ENCODE data around the gene SAG.

The SAG gene

DNA sequence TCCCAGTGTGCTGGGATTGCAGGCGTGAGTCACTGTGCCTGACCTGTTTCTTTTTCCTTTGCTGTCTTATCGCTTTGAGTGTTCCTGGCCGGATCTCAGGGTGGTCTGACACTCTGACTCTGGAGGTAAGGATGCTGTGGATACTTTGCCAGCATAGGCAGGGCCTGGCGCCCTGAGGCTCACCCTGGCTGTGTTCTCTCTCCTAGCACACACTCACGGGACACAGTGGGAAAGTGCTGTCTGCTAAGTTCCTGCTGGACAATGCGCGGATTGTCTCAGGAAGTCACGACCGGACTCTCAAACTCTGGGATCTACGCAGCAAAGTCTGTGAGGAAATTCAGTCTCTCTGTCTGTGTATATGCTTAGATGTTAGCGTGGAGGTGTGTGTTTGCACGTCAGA, 18.0 kb upstream of the SAG start:
- no peaks in the 10 kb centered on the region for H3K79me2 ChIP-seq (ENCODE audit: control insufficient read depth, insufficient read depth, low read length)

DNA sequence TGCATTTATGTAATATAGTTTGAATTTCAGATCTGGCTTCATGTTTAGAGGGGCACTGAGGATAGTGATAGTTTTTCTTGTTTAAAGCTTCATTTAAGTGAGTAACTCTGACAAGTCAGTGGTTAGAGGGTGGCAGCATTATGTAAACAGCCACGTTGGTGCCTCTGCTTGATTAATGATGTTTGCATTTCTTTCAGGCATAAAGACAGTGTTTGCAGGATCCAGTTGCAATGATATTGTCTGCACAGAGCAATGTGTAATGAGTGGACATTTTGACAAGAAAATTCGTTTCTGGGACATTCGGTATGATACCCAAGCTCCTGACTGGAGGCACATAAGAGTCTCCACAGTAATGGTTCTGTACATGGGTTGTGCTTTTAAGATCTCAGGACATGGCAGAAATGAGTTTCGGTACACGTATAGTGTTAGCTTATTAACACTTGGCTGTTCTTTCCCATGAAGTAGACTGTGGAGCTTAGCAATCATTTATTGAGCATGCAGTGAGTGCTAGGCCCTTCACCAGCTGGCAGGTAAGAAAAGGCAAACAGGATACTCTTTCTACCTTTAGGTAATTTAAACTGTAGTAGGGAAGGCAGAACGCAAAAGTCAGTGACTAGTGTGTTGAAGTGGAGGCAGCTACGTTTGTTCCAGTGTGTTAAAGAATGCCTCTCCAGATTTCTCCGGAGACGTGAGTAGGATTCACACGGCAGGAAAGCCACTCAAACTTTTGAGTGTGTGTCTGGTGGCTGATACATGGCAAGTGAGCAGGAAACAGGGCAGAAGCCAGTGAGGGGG, 17.4 kb upstream of the SAG start:
- Histone ChIP-seq H3K27ac (ENCODE audit: low read depth, low read length) (no peak overlapping the region), H3K79me2 (ENCODE audit: control insufficient read depth, insufficient read depth, low read length) (no peaks in the 10 kb centered on the region), H3K4ac (ENCODE audit: low read depth, low read length) (no peak overlapping the region), H2BK120ac (ENCODE audit: low read depth, low read length) (no peak overlapping the region), H3K18ac (ENCODE audit: low read length) (no peak overlapping the region), H3K9ac (ENCODE audit: low read length) (no peak overlapping the region), H3K4me2 (ENCODE audit: low read length) (no peak overlapping the region), H4K5ac (ENCODE audit: low read length) (no peak overlapping the region), H3K27me3 (ENCODE audit: insufficient read depth, low read length, poor library complexity) (no peaks in the 10 kb centered on the region), H4K8ac (ENCODE audit: low read depth, low read length) (no peak overlapping the region), H2BK15ac (replicated peaks; ENCODE audit: low read depth) (no peak overlapping the region), H3K4me1 (ENCODE audit: control insufficient read depth, low read depth, low read length) (no peaks in the 10 kb centered on the region), H2AK5ac (ENCODE audit: low read length) (no peak overlapping the region), H3K56ac (ENCODE audit: low read length) (no peak overlapping the region), H3K4me3 (ENCODE audit: low read length) (no peak overlapping the region), H3K36me3 (ENCODE audit: control insufficient read depth, insufficient read depth, low read length) (peaks cover 32% of the 10 kb centered on the region), H3K79me1 (ENCODE audit: low read length) (peaks cover 4% of the 10 kb centered on the region), H3K23ac (ENCODE audit: low read length) (no peak overlapping the region), H2BK5ac (ENCODE audit: low read length) (no peak overlapping the region)
- no peak for DNase-seq
- WGBS (ENCODE audit: extremely low coverage, insufficient coverage, low lambda C conversion rate) = no CpG with 5 or more reads among the region's 10 CpGs

More for the DNA sequence above, 18.0 kb upstream of the SAG start:
- Histone ChIP-seq H3K56ac (ENCODE audit: low read length) (no peak overlapping the region), H3K27me3 (ENCODE audit: insufficient read depth, low read length, poor library complexity) (no peaks in the 10 kb centered on the region), H2AK5ac (ENCODE audit: low read length) (no peak overlapping the region), H3K36me3 (ENCODE audit: control insufficient read depth, insufficient read depth, low read length) (peaks cover 34% of the 10 kb centered on the region), H2BK15ac (replicated peaks; ENCODE audit: low read depth) (no peak overlapping the region), H2BK5ac (ENCODE audit: low read length) (no peak overlapping the region), H3K4ac (ENCODE audit: low read depth, low read length) (no peak overlapping the region), H3K4me1 (ENCODE audit: control insufficient read depth, low read depth, low read length) (no peaks in the 10 kb centered on the region), H4K5ac (ENCODE audit: low read length) (no peak overlapping the region), H3K79me1 (ENCODE audit: low read length) (peaks cover 4% of the 10 kb centered on the region), H3K27ac (ENCODE audit: low read depth, low read length) (no peak overlapping the region), H3K23ac (ENCODE audit: low read length) (no peak overlapping the region), H2BK120ac (ENCODE audit: low read depth, low read length) (no peak overlapping the region), H4K8ac (ENCODE audit: low read depth, low read length) (no peak overlapping the region), H3K4me3 (ENCODE audit: low read length) (no peak overlapping the region), H3K9ac (ENCODE audit: low read length) (no peak overlapping the region), H3K4me2 (ENCODE audit: low read length) (no peak overlapping the region), H3K18ac (ENCODE audit: low read length) (no peak overlapping the region)
- no CpG with 5 or more reads among the region's 12 CpGs for WGBS (ENCODE audit: extremely low coverage, insufficient coverage, low lambda C conversion rate)
- peak; percentile 45 for DNase-seq

DNA sequence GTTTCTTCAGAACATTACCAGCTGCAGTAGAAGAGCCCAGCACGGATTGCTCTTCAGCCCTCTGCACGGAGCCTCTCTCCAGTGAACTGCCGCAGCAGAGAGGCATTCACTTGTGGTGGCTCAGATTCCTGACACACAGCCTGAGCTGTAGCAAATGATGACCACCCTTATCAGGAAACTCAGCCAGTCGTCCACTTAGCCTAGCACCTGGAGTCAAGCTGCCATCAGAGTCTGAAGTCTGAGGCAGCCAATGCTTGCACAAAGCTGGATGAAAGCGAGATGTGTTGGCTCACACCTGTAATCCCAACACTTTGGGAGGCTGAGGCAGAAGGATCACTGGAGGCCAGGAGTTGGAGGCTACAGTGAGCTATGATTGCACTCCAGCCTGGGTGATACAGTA, 11.7 kb upstream of the SAG start:
- Histone ChIP-seq H3K4me2 (ENCODE audit: low read length) (no peak overlapping the region), H4K8ac (ENCODE audit: low read depth, low read length) (no peak overlapping the region), H3K4ac (ENCODE audit: low read depth, low read length) (no peak overlapping the region), H2BK120ac (ENCODE audit: low read depth, low read length) (no peak overlapping the region), H3K79me1 (ENCODE audit: low read length) (no peaks in the 10 kb centered on the region), H3K56ac (ENCODE audit: low read length) (no peak overlapping the region), H2BK15ac (replicated peaks; ENCODE audit: low read depth) (no peak overlapping the region), H3K79me2 (ENCODE audit: control insufficient read depth, insufficient read depth, low read length) (no peaks in the 10 kb centered on the region), H3K27me3 (ENCODE audit: insufficient read depth, low read length, poor library complexity) (no peaks in the 10 kb centered on the region), H2BK5ac (ENCODE audit: low read length) (no peak overlapping the region), H3K9ac (ENCODE audit: low read length) (no peak overlapping the region), H3K23ac (ENCODE audit: low read length) (no peak overlapping the region), H3K4me1 (ENCODE audit: control insufficient read depth, low read depth, low read length) (no peaks in the 10 kb centered on the region), H3K36me3 (ENCODE audit: control insufficient read depth, insufficient read depth, low read length) (peaks cover 32% of the 10 kb centered on the region), H3K18ac (ENCODE audit: low read length) (no peak overlapping the region), H4K5ac (ENCODE audit: low read length) (no peak overlapping the region), H3K4me3 (ENCODE audit: low read length) (no peak overlapping the region), H2AK5ac (ENCODE audit: low read length) (no peak overlapping the region), H3K27ac (ENCODE audit: low read depth, low read length) (no peak overlapping the region)
- no CpG with 5 or more reads among the region's 5 CpGs for WGBS (ENCODE audit: extremely low coverage, insufficient coverage, low lambda C conversion rate)
- DNase-seq = no peak

DNA sequence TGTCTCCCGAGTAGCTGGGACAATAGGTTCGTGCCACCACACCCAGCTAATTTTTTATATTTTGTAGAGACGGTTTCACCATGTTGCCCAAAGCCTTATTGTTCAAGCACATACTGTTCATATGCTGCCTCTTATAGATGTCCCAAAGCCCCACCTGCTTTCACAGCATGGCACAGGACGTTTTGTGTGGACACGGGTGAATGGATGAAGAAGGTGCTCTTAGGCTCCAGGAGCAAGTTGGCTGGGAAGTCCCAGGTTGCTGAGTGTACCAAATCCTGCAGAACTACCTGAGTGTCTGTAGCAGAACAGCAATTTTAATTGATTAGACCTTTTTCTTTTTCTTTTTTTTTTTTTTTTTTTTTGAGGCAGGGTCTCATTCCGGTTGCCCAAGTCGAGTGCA, 10.5 kb upstream of the SAG start:
- H3K4me1 ChIP-seq (ENCODE audit: control insufficient read depth, low read depth, low read length) = no peaks in the 10 kb centered on the region
- no peak overlapping the region for H2BK15ac ChIP-seq (replicated peaks; ENCODE audit: low read depth)
- WGBS (ENCODE audit: extremely low coverage, insufficient coverage, low lambda C conversion rate) = no CpG with 5 or more reads among the region's 7 CpGs
- H3K27ac ChIP-seq (ENCODE audit: low read depth, low read length) = no peak overlapping the region
- H3K9ac ChIP-seq (ENCODE audit: low read length) = no peak overlapping the region
- H3K79me1 ChIP-seq (ENCODE audit: low read length) = no peaks in the 10 kb centered on the region
- H3K4ac ChIP-seq (ENCODE audit: low read depth, low read length) = no peak overlapping the region
- H3K4me2 ChIP-seq (ENCODE audit: low read length) = no peak overlapping the region
- no peak overlapping the region for H4K8ac ChIP-seq (ENCODE audit: low read depth, low read length)
- H2AK5ac ChIP-seq (ENCODE audit: low read length) = no peak overlapping the region
- DNase-seq = no peak
- no peak overlapping the region for H3K56ac ChIP-seq (ENCODE audit: low read length)
- no peak overlapping the region for H4K5ac ChIP-seq (ENCODE audit: low read length)
- no peak overlapping the region for H3K4me3 ChIP-seq (ENCODE audit: low read length)
- no peak overlapping the region for H3K18ac ChIP-seq (ENCODE audit: low read length)
- H3K36me3 ChIP-seq (ENCODE audit: control insufficient read depth, insufficient read depth, low read length) = peaks cover 28% of the 10 kb centered on the region
- H3K79me2 ChIP-seq (ENCODE audit: control insufficient read depth, insufficient read depth, low read length) = no peaks in the 10 kb centered on the region
- H2BK120ac ChIP-seq (ENCODE audit: low read depth, low read length) = no peak overlapping the region
- no peaks in the 10 kb centered on the region for H3K27me3 ChIP-seq (ENCODE audit: insufficient read depth, low read length, poor library complexity)
- no peak overlapping the region for H2BK5ac ChIP-seq (ENCODE audit: low read length)
- H3K23ac ChIP-seq (ENCODE audit: low read length) = no peak overlapping the region

DNA sequence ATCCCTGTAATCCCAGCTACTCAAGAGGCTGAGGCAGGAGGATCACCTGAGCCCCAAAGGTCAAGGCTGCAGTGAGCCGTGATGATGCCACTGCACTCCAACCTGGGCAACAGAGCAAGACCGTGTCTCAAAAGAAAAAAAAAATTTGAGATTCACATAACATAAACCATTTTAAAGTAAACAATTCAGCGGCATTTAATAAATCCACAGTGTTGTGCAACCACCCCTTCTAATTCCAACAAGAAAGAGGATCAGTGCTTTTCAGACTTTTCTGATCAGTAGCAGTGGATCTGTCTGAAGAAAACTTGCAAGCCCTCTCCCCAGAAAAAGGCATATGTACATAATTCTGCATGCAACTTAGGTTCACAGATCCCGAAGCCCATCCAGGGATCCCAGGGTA, 7.2 kb upstream of the SAG start:
- Histone ChIP-seq H3K36me3 (ENCODE audit: control insufficient read depth, insufficient read depth, low read length) (peaks cover 8% of the 10 kb centered on the region), H3K4me3 (ENCODE audit: low read length) (no peak overlapping the region), H3K27ac (ENCODE audit: low read depth, low read length) (no peak overlapping the region), H2BK120ac (ENCODE audit: low read depth, low read length) (no peak overlapping the region), H3K9ac (ENCODE audit: low read length) (no peak overlapping the region), H2BK5ac (ENCODE audit: low read length) (no peak overlapping the region), H3K23ac (ENCODE audit: low read length) (no peak overlapping the region), H3K4me1 (ENCODE audit: control insufficient read depth, low read depth, low read length) (no peaks in the 10 kb centered on the region), H3K56ac (ENCODE audit: low read length) (no peak overlapping the region), H3K18ac (ENCODE audit: low read length) (no peak overlapping the region), H3K79me1 (ENCODE audit: low read length) (no peaks in the 10 kb centered on the region), H2BK15ac (replicated peaks; ENCODE audit: low read depth) (no peak overlapping the region), H4K5ac (ENCODE audit: low read length) (no peak overlapping the region), H3K79me2 (ENCODE audit: control insufficient read depth, insufficient read depth, low read length) (no peaks in the 10 kb centered on the region), H2AK5ac (ENCODE audit: low read length) (no peak overlapping the region), H3K27me3 (ENCODE audit: insufficient read depth, low read length, poor library complexity) (no peaks in the 10 kb centered on the region), H3K4me2 (ENCODE audit: low read length) (no peak overlapping the region), H4K8ac (ENCODE audit: low read depth, low read length) (no peak overlapping the region), H3K4ac (ENCODE audit: low read depth, low read length) (no peak overlapping the region)
- WGBS (ENCODE audit: extremely low coverage, insufficient coverage, low lambda C conversion rate) = no CpG with 5 or more reads among the region's 4 CpGs
- no peak for DNase-seq

DNA sequence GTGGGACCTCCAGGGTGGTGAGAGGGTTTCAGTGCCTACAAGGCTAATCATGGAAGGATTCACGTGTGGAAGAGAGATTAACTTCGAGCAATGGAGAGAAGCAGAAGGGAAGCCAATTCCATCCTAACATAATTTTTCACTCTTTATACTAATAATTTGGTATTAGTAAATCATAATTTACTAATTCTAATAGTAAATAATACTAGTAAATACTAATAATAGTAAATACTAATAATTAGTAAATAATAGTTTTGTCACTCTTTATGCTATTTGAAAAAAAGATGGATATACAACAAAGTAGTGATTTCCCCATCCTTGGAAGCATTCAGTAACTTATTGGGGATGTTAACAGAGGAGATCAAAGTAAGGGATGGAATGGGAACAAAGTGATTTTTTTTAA, 6.4 kb upstream of the SAG start:
- Histone ChIP-seq H3K27ac (ENCODE audit: low read depth, low read length) (no peak overlapping the region), H2BK5ac (ENCODE audit: low read length) (no peak overlapping the region), H4K8ac (ENCODE audit: low read depth, low read length) (no peak overlapping the region), H3K4me3 (ENCODE audit: low read length) (no peak overlapping the region), H3K56ac (ENCODE audit: low read length) (no peak overlapping the region), H3K79me1 (ENCODE audit: low read length) (no peaks in the 10 kb centered on the region), H4K5ac (ENCODE audit: low read length) (no peak overlapping the region), H2BK120ac (ENCODE audit: low read depth, low read length) (no peak overlapping the region), H3K18ac (ENCODE audit: low read length) (no peak overlapping the region), H3K9ac (ENCODE audit: low read length) (no peak overlapping the region), H2AK5ac (ENCODE audit: low read length) (no peak overlapping the region), H3K4me2 (ENCODE audit: low read length) (no peak overlapping the region), H3K36me3 (ENCODE audit: control insufficient read depth, insufficient read depth, low read length) (peaks cover 3% of the 10 kb centered on the region), H2BK15ac (replicated peaks; ENCODE audit: low read depth) (no peak overlapping the region), H3K79me2 (ENCODE audit: control insufficient read depth, insufficient read depth, low read length) (no peaks in the 10 kb centered on the region), H3K4ac (ENCODE audit: low read depth, low read length) (no peak overlapping the region), H3K4me1 (ENCODE audit: control insufficient read depth, low read depth, low read length) (no peaks in the 10 kb centered on the region), H3K27me3 (ENCODE audit: insufficient read depth, low read length, poor library complexity) (no peaks in the 10 kb centered on the region), H3K23ac (ENCODE audit: low read length) (no peak overlapping the region)
- WGBS (ENCODE audit: extremely low coverage, insufficient coverage, low lambda C conversion rate) = no CpG with 5 or more reads among the region's 2 CpGs
- no peak for DNase-seq
